Stimulated activated CD4-positive, alpha-beta T cell treated with anti-CD3 and anti-CD28 coated beads, Interleukin-2, amount 100 ng/mL, for 4 hours (primary cell): ENCODE measurements around the gene FOXD2.

ENCODE experiments used
- DNase-seq: peaks from one replicate; pipeline ENCODE4 v3.0.0-alpha.2; 2020; ENCODE audit warnings: low read depth

The FOXD2 gene

GRCh38 chr1:47417170-47418044 lies 20.4 kb upstream of the FOXD2 start:
- no peak for DNase-seq

GRCh38 chr1:47418122-47418521 lies 19.7 kb upstream of the FOXD2 start:
- DNase-seq = no peak

GRCh38 chr1:47418681-47419325 lies 19.0 kb upstream of the FOXD2 start:
- DNase-seq = no peak

- no peak for DNase-seq
Observed at GRCh38 chr1:47420547-47420946, 17.3 kb upstream of the FOXD2 start.

GRCh38 chr1:47423872-47424271 lies 14.0 kb upstream of the FOXD2 start:
- DNase-seq = no peak

GRCh38 chr1:47424336-47424982 lies 13.4 kb upstream of the FOXD2 start:
- no peak for DNase-seq

- DNase-seq = no peak
Observed at GRCh38 chr1:47431534-47431933, 6.3 kb upstream of the FOXD2 start.

GRCh38 chr1:47432071-47433036 lies 5.5 kb upstream of the FOXD2 start:
- peak; percentile 35 for DNase-seq

GRCh38 chr1:47433037-47433421 lies 4.8 kb upstream of the FOXD2 start:
- no peak for DNase-seq

- DNase-seq = no peak
Observed at GRCh38 chr1:47433477-47434050, 4.3 kb upstream of the FOXD2 start.

- DNase-seq = no peak
Observed at GRCh38 chr1:47434051-47434842, 3.6 kb upstream of the FOXD2 start.

- DNase-seq = no peak
Observed at GRCh38 chr1:47435506-47436303, 2.1 kb upstream of the FOXD2 start.

- peak; percentile 56 for DNase-seq
Observed at GRCh38 chr1:47436304-47436978, 1.4 kb upstream of the FOXD2 start.

- DNase-seq = no peak
Observed at GRCh38 chr1:47436979-47437446, 831 bp upstream of the FOXD2 start.

- no peak for DNase-seq
Observed at GRCh38 chr1:47438165-47439016, 547 bp downstream of the FOXD2 start.

- DNase-seq = no peak
Observed at GRCh38 chr1:47439017-47439818, 1.4 kb downstream of the FOXD2 start.
